ENCODE results near the gene ANKRD24.
"Not testable (repeated sequence)": the region's sequence is repeated elsewhere in the genome, so short reads cannot be mapped to it uniquely, and the experiment has no call there.

ANKRD24 gene

DNA sequence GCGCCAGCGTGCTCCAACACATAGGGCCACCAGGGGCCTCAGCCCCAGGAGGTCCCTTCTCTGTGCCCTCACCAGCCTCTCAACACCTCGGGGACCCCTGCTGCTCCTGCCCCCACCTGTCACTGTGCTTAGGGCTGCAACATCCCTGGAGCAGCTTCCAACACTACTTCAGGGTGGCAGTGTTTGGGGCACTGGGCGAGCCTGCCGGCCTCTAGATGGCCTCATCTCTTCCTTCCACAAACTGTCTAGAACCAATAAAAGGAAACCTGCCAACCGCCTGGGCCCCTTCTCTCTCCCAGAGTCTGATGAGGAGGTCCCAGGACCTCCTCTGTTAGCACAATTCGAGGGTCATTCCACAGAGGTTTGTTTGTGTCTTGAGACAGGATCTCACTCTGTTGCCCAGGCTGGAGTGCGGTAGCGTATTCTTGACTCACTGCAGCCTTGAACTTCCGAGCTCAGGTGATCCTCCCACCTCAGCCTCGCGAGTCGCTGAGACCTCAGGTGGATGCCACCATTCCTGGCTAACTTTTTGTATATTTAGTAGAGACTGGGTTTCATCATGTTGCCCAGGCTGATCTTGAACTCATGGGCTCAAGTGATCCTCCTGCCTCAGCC is 86.4 kb downstream of the ANKRD24 start:
- DNase-seq (no peak), ATAC-seq (ENCODE audit: insufficient read depth, low read depth) (no peak)
- Histone ChIP-seq H3K36me3 (ENCODE audit: insufficient read depth, low read length) (peaks cover 43% of the 10 kb centered on the region), H2AFZ (ENCODE audit: low read depth, low read length) (no peak overlapping the region), H3K9ac (ENCODE audit: low read depth, low read length) (no peak overlapping the region), H3K27ac (ENCODE audit: low read length) (no peak overlapping the region), H3K9me3 (ENCODE audit: insufficient read depth, low read length, severe bottlenecking) (no peaks in the 10 kb centered on the region), H3K4me2 (ENCODE audit: insufficient read depth, low read length) (no peak overlapping the region), H3K4me3 (ENCODE audit: low read depth in 1 of 2, low read length in 2 of 2) (no peak overlapping the region), H3K4me1 (ENCODE audit: insufficient read depth, low read length) (no peaks in the 10 kb centered on the region), H3K79me2 (ENCODE audit: insufficient read depth, low read length) (no peaks in the 10 kb centered on the region), H4K20me1 (ENCODE audit: insufficient read depth, low read length) (peaks cover 6% of the 10 kb centered on the region), H3K27me3 (ENCODE audit: insufficient read depth, low read length, poor library complexity) (no peaks in the 10 kb centered on the region)
- TF ChIP-seq CTCF (IDR thresholded peaks at IDR 0.05; ENCODE audit: borderline replicate concordance, extremely low read depth, low read length, poor library complexity, severe bottlenecking) (no peak), EZH2 (IDR thresholded peaks at IDR 0.05; ENCODE audit: borderline replicate concordance, low read depth, low read length, severe bottlenecking) (no peak)

GRCh38 chr19:4272894-4273293 is 90.4 kb downstream of the ANKRD24 start:
- Histone ChIP-seq H4K20me1 (ENCODE audit: insufficient read depth, low read length) (no peaks in the 10 kb centered on the region), H3K36me3 (ENCODE audit: insufficient read depth, low read length) (peaks cover 24% of the 10 kb centered on the region), H3K4me1 (ENCODE audit: insufficient read depth, low read length) (no peaks in the 10 kb centered on the region), H2AFZ (ENCODE audit: low read depth, low read length) (no peak overlapping the region), H3K27me3 (ENCODE audit: insufficient read depth, low read length, poor library complexity) (peaks cover under 1% of the 10 kb centered on the region), H3K79me2 (ENCODE audit: insufficient read depth, low read length) (no peaks in the 10 kb centered on the region), H3K27ac (ENCODE audit: low read length) (no peak overlapping the region), H3K4me3 (ENCODE audit: low read depth in 1 of 2, low read length in 2 of 2) (no peak overlapping the region), H3K4me2 (ENCODE audit: insufficient read depth, low read length) (no peak overlapping the region), H3K9ac (ENCODE audit: low read depth, low read length) (no peak overlapping the region), H3K9me3 (ENCODE audit: insufficient read depth, low read length, severe bottlenecking) (no peaks in the 10 kb centered on the region)
- DNase-seq (no peak), ATAC-seq (ENCODE audit: insufficient read depth, low read depth) (no peak)
- TF ChIP-seq CTCF (IDR thresholded peaks at IDR 0.05; ENCODE audit: borderline replicate concordance, extremely low read depth, low read length, poor library complexity, severe bottlenecking) (no peak), EZH2 (IDR thresholded peaks at IDR 0.05; ENCODE audit: borderline replicate concordance, low read depth, low read length, severe bottlenecking) (no peak)

DNA sequence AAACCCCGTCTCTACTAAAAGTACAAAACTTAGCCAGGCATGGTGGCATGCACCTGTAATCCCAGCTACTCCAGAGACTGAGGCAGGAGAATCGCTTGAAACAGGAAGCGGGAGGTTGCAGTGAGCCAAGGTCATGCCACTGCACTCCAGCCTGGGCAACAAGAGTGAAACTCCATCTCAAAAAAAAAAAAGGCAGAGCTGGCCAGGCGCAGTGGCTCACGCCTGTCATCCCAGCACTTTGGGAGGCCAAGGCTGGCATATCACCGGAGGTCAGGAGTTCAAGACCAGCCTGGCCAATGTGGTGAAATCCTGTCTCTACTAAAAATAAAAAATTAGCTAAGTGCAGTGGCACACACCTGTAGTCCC is 91.8 kb downstream of the ANKRD24 start:
- H4K20me1 ChIP-seq (ENCODE audit: insufficient read depth, low read length); H3K4me1 ChIP-seq (ENCODE audit: insufficient read depth, low read length); DNase-seq; H3K27ac ChIP-seq (ENCODE audit: low read length); H3K9me3 ChIP-seq (ENCODE audit: insufficient read depth, low read length, severe bottlenecking); ATAC-seq (ENCODE audit: insufficient read depth, low read depth); H3K79me2 ChIP-seq (ENCODE audit: insufficient read depth, low read length); H2AFZ ChIP-seq (ENCODE audit: low read depth, low read length); H3K4me3 ChIP-seq (ENCODE audit: low read depth in 1 of 2, low read length in 2 of 2); H3K4me2 ChIP-seq (ENCODE audit: insufficient read depth, low read length); H3K9ac ChIP-seq (ENCODE audit: low read depth, low read length): not testable (repeated sequence)
- H3K36me3 ChIP-seq (ENCODE audit: insufficient read depth, low read length), result peaks cover 10% of the 10 kb centered on the region; the same call in 1 of the 2 replicates
- peaks cover 13% of the 10 kb centered on the region for H3K27me3 ChIP-seq (ENCODE audit: insufficient read depth, low read length, poor library complexity)
